GM06990 (cell line): ENCODE data around the gene ABR.

Experiments used
- DNase-seq: peaks from one replicate; pipeline ENCODE4 v3.0.0-alpha.2; 2011; ENCODE audit not compliant: insufficient read length; ENCODE audit errors: extremely low read depth
- H3K27me3 ChIP-seq: replicated peaks from 2 replicates; pipeline ENCODE4 v1.6.0; 2011; ENCODE audit warnings: low read length; ENCODE audit not compliant: control insufficient read depth, insufficient read depth
- H3K36me3 ChIP-seq: 2 replicates; pipeline ENCODE4 v1.5.1; 2011; ENCODE audit warnings: low read length; ENCODE audit not compliant: control insufficient read depth, insufficient read depth
- H3K4me3 ChIP-seq: replicated peaks from 2 replicates; pipeline ENCODE4 v1.5.1; 2011; ENCODE audit warnings: low read depth, mild to moderate bottlenecking, control low read depth, low read length
- CTCF ChIP-seq: IDR thresholded peaks from 2 replicates; pipeline ENCODE4 v1.5.1; 2011; ENCODE audit warnings: low read length, control low read depth, mild to moderate bottlenecking, inconsistent platforms; ENCODE audit not compliant: insufficient read depth, poor library complexity, severe bottlenecking

ABR gene

GRCh38 chr17:969811-970355 lies 209.9 kb downstream of the ABR start:
- Histone ChIP-seq H3K36me3 (no peaks in the 10 kb centered on the region), H3K4me3 (no peak overlapping the region), H3K27me3 (no peaks in the 10 kb centered on the region)
- no peak for TF ChIP-seq CTCF
- no peak for DNase-seq

GRCh38 chr17:968812-969730 lies 210.7 kb downstream of the ABR start:
- TF ChIP-seq CTCF: no peak
- no peaks in the 10 kb centered on the region for H3K27me3 ChIP-seq
- H3K4me3 ChIP-seq: no peak overlapping the region
- H3K36me3 ChIP-seq: no peaks in the 10 kb centered on the region
- DNase-seq: no peak

- Histone ChIP-seq H3K4me3 (no peak overlapping the region), H3K36me3 (no peaks in the 10 kb centered on the region), H3K27me3 (no peaks in the 10 kb centered on the region)
- TF ChIP-seq CTCF: no peak
- DNase-seq: no peak
These were observed 212.7 kb downstream of the ABR start for GRCh38 chr17:967122-967521.

- no peaks in the 10 kb centered on the region for H3K36me3 ChIP-seq
- H3K4me3 ChIP-seq: no peak overlapping the region
- TF ChIP-seq CTCF: no peak
- no peaks in the 10 kb centered on the region for H3K27me3 ChIP-seq
- no peak for DNase-seq
These were observed 214.3 kb downstream of the ABR start for GRCh38 chr17:965311-965989.

- Histone ChIP-seq H3K27me3 (no peaks in the 10 kb centered on the region), H3K36me3 (no peaks in the 10 kb centered on the region), H3K4me3 (no peak overlapping the region)
- DNase-seq: no peak
- no peak for TF ChIP-seq CTCF
These were observed 214.9 kb downstream of the ABR start for GRCh38 chr17:964876-965275.
